ENCODE measurements around the gene KCNQ1.

Gene KCNQ1

DNA sequence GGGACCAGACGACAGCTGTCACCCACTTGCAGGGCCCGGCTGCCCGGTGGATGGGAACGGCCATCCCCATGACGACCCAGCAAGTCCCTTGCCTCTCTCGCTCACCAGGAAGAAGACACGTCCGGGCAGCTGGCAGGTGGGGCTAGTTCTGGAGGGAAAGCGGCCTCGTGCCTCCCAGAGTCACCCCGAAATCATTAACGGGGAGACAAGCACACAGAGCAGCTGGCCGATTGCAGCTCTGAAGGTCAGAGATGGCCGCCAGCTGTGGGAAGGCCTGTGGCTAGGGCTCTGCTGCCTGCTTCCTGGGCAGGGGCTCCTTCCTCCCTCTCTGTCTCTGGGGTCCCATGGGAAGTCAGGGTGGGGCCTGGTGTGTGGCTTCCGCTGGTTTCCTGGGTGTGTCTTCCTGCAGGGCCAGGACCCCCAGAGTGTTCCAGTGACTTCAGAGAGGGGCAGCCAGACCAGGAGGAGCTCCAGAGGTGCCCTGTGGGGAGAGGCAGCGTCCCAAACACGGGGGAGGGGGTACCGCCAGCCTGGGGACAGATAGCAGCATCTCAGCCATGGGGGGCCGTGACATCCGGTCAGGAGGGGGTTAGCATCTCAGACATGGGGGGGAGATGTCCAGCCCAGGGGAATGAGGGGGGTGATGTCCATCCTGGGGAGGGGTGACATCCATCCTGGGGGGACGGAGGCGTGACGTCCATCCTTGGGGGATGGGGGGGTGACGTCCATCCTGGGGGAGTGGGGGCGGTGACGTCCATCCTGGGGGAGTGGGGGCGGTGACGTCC, 114.9 kb downstream of the KCNQ1 start:
- no peak for DNase-seq

GRCh38 chr11:2561696-2562581, 117.1 kb downstream of the KCNQ1 start:
- no peak for DNase-seq

DNA sequence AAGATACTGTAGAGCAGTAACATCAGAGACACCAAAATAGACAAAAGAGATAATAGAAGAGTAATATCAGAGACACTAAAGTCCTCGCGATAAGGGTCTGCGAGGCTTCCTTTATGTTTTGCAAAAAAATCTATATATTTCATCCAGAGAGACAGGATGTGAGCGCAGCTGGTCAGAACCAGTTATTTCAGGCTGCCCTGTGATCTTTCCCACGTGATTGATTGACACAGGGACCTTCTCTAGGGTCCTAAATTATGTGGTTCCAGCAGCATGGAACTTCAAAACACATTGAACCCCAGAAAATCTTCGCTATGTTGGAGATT, 118.0 kb downstream of the KCNQ1 start:
- DNase-seq: no peak

GRCh38 chr11:2563213-2564007, 118.6 kb downstream of the KCNQ1 start:
- DNase-seq: no peak

- DNase-seq: no peak
Observed at GRCh38 chr11:2564008-2564530, 119.3 kb downstream of the KCNQ1 start.

GRCh38 chr11:2564588-2565425, 120.0 kb downstream of the KCNQ1 start:
- DNase-seq: no peak

DNA sequence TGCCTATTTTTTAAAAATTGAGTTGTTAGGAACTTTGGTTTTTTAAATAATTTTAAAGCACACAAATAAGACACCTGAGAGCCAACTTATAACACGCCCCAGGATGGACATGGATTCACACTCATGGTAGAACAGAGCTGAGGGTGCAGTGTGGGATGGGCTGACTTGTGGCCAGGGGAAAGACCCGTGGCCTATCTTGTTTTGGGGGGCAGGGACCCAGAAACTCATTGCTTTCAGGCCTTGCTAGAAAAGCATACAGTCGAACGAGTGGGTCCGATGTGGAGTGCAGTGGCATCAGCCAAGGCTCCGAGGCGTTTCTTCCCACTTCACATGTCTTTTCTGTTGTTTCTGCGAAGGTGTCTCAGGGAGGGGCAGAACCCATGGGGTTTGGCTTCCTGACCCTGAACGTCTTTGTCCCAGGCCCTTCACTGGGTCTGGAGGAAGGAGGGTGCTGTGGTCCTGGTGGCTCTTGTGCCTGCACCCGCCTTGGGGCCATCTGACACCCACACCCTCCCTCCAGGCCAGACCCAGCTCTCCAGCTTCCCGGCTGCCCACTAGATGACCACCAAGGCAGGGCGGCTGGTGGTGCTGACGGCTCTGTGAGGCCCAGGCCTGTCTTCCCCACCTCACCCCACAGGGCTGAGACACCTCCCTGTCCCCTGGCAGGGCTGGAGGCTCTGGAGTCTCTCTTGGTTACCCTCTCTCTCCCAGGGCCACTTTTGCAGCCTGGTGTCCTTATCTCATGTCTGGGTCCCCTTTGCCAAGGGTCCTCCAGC, 120.8 kb downstream of the KCNQ1 start:
- no peak for DNase-seq

GRCh38 chr11:2566223-2567025, 121.6 kb downstream of the KCNQ1 start:
- DNase-seq: no peak

GRCh38 chr11:2567026-2567671, 122.3 kb downstream of the KCNQ1 start:
- DNase-seq: no peak

- no peak for DNase-seq
Observed at GRCh38 chr11:2569321-2569721, 124.5 kb downstream of the KCNQ1 start.

DNA sequence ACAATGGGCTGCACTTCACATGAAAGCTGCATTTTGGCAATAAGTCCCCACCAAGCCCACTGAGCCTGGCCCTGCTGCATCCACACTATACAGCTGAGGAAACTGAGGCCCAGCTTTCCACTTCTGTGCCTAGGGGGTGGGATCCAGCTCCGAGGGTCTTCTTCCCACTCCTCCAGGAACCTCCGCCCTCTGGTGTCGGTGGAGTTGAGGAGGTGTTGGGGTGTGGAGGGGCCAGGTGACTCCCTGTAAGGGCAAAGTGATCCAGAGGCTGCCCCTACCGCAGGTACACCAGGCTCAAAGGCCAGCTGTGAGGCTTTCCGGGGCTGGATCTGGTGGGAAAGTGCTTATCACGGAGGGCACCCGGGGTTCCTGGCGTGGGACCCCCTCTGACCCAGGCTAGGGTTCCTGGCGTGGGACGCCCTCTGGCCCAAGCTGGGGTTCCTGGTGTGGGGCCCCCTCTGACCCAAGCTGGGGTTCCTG, 125.0 kb downstream of the KCNQ1 start:
- no peak for DNase-seq

DNA sequence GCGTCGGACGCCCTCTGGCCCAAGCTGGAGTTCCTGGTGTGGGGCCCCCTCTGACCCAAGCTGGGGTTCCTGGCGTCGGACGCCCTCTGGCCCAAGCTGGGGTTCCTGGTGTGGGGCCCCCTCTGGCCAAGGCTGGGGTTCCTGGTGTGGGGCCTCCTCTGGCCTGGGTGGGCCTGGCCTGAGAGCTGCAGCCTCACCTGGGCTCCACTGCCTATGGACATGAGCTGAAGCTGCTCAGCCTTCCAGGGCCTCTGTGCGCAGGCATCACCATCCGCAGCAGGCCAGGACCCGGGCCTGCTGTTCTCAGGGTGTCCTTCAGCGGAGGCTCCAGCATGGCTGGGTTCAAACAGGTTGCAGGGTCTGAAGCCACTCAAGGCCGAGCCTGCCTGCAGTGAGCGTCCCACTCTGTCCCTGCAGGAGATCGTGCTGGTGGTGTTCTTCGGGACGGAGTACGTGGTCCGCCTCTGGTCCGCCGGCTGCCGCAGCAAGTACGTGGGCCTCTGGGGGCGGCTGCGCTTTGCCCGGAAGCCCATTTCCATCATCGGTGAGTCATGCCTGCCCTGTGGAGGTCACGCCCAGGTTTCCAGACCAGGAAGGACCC, 125.5 kb downstream of the KCNQ1 start:
- no peak for DNase-seq

- no peak for DNase-seq
Observed at GRCh38 chr11:2570841-2571597, 126.2 kb downstream of the KCNQ1 start.

DNA sequence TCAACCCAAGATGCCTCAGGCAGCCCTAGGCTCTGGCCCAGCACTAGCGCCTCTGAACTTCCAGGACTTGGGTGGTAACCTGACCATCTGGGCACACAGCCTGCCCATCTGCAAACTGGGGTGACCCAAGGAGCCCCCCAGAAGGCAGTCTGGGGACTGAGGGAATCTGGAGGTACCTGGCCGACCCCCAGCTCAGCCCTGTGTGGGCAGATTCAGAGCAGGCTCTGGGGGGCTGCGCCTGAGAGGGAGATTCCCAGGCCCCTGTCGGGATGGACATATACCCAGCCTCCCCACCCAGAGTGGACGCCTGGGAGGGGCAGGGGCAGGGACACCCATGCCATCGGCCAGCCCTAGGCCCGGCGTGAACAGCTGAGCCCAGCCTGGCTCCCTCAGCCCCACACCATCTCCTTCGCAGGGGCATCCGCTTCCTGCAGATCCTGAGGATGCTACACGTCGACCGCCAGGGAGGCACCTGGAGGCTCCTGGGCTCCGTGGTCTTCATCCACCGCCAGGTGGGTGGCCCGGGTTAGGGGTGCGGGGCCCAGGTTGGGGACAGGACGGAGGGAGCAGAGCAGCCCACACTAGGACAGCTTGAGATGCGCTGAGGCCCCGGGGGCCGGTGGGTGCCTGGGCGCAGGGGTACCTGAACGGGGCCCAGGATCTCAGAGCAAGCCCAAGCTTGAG, 126.9 kb downstream of the KCNQ1 start:
- DNase-seq: no peak

- DNase-seq: no peak
Observed at GRCh38 chr11:2572491-2573239, 127.9 kb downstream of the KCNQ1 start.

- no peak for DNase-seq
Observed at GRCh38 chr11:2573240-2574042, 128.6 kb downstream of the KCNQ1 start.

Measured in stimulated activated CD4-positive, alpha-beta T cell treated with anti-CD3 and anti-CD28 coated beads, Interleukin-4, amount 100 ng/mL, for 24 hours (primary cell).